K562 (cell line): ENCODE results near the gene TGFB1I1. TPM values are rescaled to one million over a fixed set of nuclear protein-coding genes. Genes with fewer than 3 reads are reported as not detected.

Experiments
- ATAC-seq: fragments of 200-7000 bp; cut with Tn5 transposase; 3 replicates; pipeline ENCODE4 v1.9.1; 2020; ENCODE audit warnings: moderate library complexity
- BruUV-seq: library from RNA; stranded (reverse); fragments of 400-500 nt; replicated peaks from 2 replicates; lab custom pipeline; 2021; lab: Mats Ljungman, UMichigan
- CTCF ChIA-PET: fragments of 300-600 bp; formaldehyde crosslinking; extraction: SDS; loops from one replicate; lab custom pipeline; 2021; ENCODE audit warnings: low intra/inter-chr PET ratio; lab: Yijun Ruan, JAX
- POLR2A ChIA-PET: fragments of 300-600, 350-650 bp; sonication (Branson Sonifier 250); formaldehyde crosslinking; extraction: SDS; loops from one replicate; lab custom pipeline; 2021; ENCODE audit warnings: antibody characterized with exemption, inconsistent platforms; lab: Yijun Ruan, JAX
- DNase-seq, 4 experiments: peaks; one replicate each; pipeline versions ENCODE4 v3.0.0 to v3.0.0-alpha.2; 2011 to 2018; ENCODE audit warnings: low spot score in 3 of 4, mixed read lengths in 3 of 4; ENCODE audit errors: extremely low read depth in 1 of 4
- FAIRE-seq: peaks from 2 replicates; lab custom pipeline; 2011; peaks lifted over from hg19 to GRCh38; lab: Jason Lieb, UNC
- H2AFZ ChIP-seq: 2 replicates; pipeline ENCODE4 v1.6.0; 2011; ENCODE audit warnings: low read depth, low read length, control low read depth, inconsistent platforms
- H3K27ac ChIP-seq: fragments of 200-600 bp; 3 replicates; pipeline ENCODE4 v1.8.0; 2011; ENCODE audit warnings: low read depth, mild to moderate bottlenecking, control low read depth, inconsistent platforms, low read length, moderate library complexity, mixed read lengths; ENCODE audit errors: extremely low read depth
- H3K27me3 ChIP-seq, 2 experiments: fragments of 300-600 bp in 1 of 2; 2 replicates in 1 of 2; 3 replicates in 1 of 2; pipeline versions ENCODE4 v1.6.0 to v1.8.0; 2011; ENCODE audit warnings: inconsistent platforms in 2 of 2, low read length in 2 of 2, mild to moderate bottlenecking in 1 of 2, mixed read lengths in 1 of 2, moderate library complexity in 1 of 2; ENCODE audit not compliant: control insufficient read depth in 2 of 2, insufficient read depth in 2 of 2
- H3K36me3 ChIP-seq: fragments of 300-600 bp; 3 replicates; pipeline ENCODE4 v1.8.0; 2011; ENCODE audit warnings: mild to moderate bottlenecking, low read length, inconsistent platforms; ENCODE audit not compliant: control insufficient read depth, insufficient read depth
- H3K4me1 ChIP-seq, 2 experiments: fragments of 200-600 bp in 1 of 2; replicated peaks in 1 of 2; 2 replicates in 1 of 2; 3 replicates in 1 of 2; pipeline versions ENCODE4 v1.5.1 to v1.8.0; 2011; ENCODE audit warnings: inconsistent platforms in 2 of 2, low read length in 2 of 2, mild to moderate bottlenecking in 1 of 2, mixed read lengths in 1 of 2, moderate library complexity in 1 of 2; ENCODE audit not compliant: control insufficient read depth in 2 of 2, insufficient read depth in 2 of 2
- H3K4me2 ChIP-seq: 2 replicates; pipeline ENCODE4 v1.6.1; 2011; ENCODE audit warnings: low read length, control low read depth, inconsistent platforms, mixed read lengths; ENCODE audit not compliant: insufficient read depth
- H3K4me3 ChIP-seq: fragments of 200-600 bp; sonication (generic), shearing (Covaris generic); 2 replicates; pipeline ENCODE4 v1.5.1; 2016; ENCODE audit warnings: control low read depth, inconsistent platforms
- H3K79me2 ChIP-seq: fragments of 200-600 bp; 3 replicates; pipeline ENCODE4 v1.8.0; 2011; ENCODE audit warnings: low read length, inconsistent platforms; ENCODE audit not compliant: control insufficient read depth, insufficient read depth
- H3K9ac ChIP-seq, 2 experiments: 2 replicates each; pipeline versions ENCODE4 v1.6.0 to v1.6.1; 2011; ENCODE audit warnings: low read depth in 2 of 2, low read length in 2 of 2, control low read depth in 1 of 2, inconsistent platforms in 1 of 2, mild to moderate bottlenecking in 1 of 2, mixed read lengths in 1 of 2; ENCODE audit not compliant: insufficient read depth in 1 of 2
- H3K9me1 ChIP-seq: one replicate; pipeline ENCODE4 v1.6.0; 2011; ENCODE audit warnings: inconsistent platforms, mild to moderate bottlenecking, low read length, moderate library complexity; ENCODE audit not compliant: control insufficient read depth, insufficient read depth
- H3K9me3 ChIP-seq: replicated peaks from 2 replicates; pipeline ENCODE4 v1.5.1; 2011; ENCODE audit warnings: low read depth, low read length, inconsistent platforms; ENCODE audit not compliant: control insufficient read depth, insufficient read depth
- H4K20me1 ChIP-seq: replicated peaks from 2 replicates; pipeline ENCODE4 v1.6.1; 2011; ENCODE audit warnings: low read length, inconsistent platforms, mixed read lengths; ENCODE audit not compliant: control insufficient read depth, insufficient read depth
- ARID4B ChIP-seq: sonication (generic); formaldehyde crosslinking; IDR thresholded peaks from 2 replicates; pipeline ENCODE4 v1.8.0; 2022; ENCODE audit warnings: mild to moderate bottlenecking, missing genetic modification reagents
- CBX1 ChIP-seq: sonication (generic); IDR thresholded peaks from 2 replicates; pipeline ENCODE4 v1.6.1; 2016; ENCODE audit warnings: antibody characterized with exemption, low read depth, mild to moderate bottlenecking
- RBBP5 ChIP-seq: fragments of 200-600 bp; sonication (generic); IDR thresholded peaks from 2 replicates; pipeline ENCODE4 v1.6.1; 2012; ENCODE audit warnings: borderline replicate concordance, mild to moderate bottlenecking, low read length, control low read depth, inconsistent platforms; ENCODE audit not compliant: insufficient read depth, poor library complexity, severe bottlenecking
- ZBTB17 ChIP-seq: fragments of 450-650 bp; formaldehyde crosslinking; IDR thresholded peaks from 2 replicates; pipeline ENCODE4 v1.4.0; 2020; ENCODE audit warnings: mild to moderate bottlenecking
- ZC3H11A ChIP-seq: IDR thresholded peaks from 2 replicates; pipeline ENCODE4 v1.6.1; 2012; ENCODE audit warnings: low read depth, low read length, improper control_type of control experiment
- ZNF146 ChIP-seq: IDR thresholded peaks from one replicate; pipeline ENCODE4 v1.6.1; 2018; ENCODE audit warnings: missing compliant biosample characterization; ENCODE audit not compliant: unreplicated experiment
- WGBS: fragments of 100-300 bp; shearing (Covaris generic); methylation state at CpG from one replicate; pipeline ENCODE4 v1.1.6; 2016; ENCODE audit warnings: low coverage, mixed read lengths; ENCODE audit not compliant: insufficient coverage; ENCODE audit errors: missing lambda C conversion rate; 5-methylcytosine and 5-hydroxymethylcytosine counted together
- in situ Hi-C: fragments of 300-500 bp; cut with MboI; formaldehyde crosslinking; loops from 4 replicates; pipeline ENCODE4 v1.15.0; 2018; ENCODE audit warnings: inconsistent platforms, mixed read lengths
- intact Hi-C: fragments of 100-400 bp; cut with micrococcal nuclease; formaldehyde crosslinking; loops from 2 replicates; pipeline ENCODE4 v1.14.2; 2022
- polyA plus RNA-seq, 8 experiments: library from polyadenylated mRNA; depleted of rRNA in 4 of 8; stranded (reverse) in 5 of 8; unstranded in 3 of 8; fragments of >200 nt; fragmentation: Nextera tagmentation in 2 of 8; fragmentation: Illumina TruSeq in 1 of 8; extraction: Ambion mirVana in 2 of 8; extraction: Trizol in 1 of 8; gene quantifications; 2 replicates each; pipeline versions ENCODE4 v1.2.1 to v1.2.3, GENCODE V29; 2011 to 2014; ENCODE audit warnings: inconsistent platforms in 1 of 8, missing spikeins in 1 of 8
- total RNA-seq, 7 experiments: library from RNA; depleted of rRNA in 6 of 7; stranded (reverse); fragments of >200 nt in 6 of 7; fragmentation: Illumina TruSeq in 2 of 7; extraction: Trizol in 2 of 7; gene quantifications; 2 replicates each; pipeline versions ENCODE4 v1.2.1 to v1.2.3, GENCODE V29; 2011 to 2021; ENCODE audit warnings: low replicate concordance in 1 of 7
- TF ChIP-seq, protein P1 (sequence below), 2 experiments: fragments of 150-350 bp in 1 of 2; IDR thresholded peaks; 2 replicates each; pipeline ENCODE4 v1.6.1; 2012 to 2016; ENCODE audit warnings: low read depth in 2 of 2, low read length in 2 of 2, mild to moderate bottlenecking in 1 of 2, moderate library complexity in 1 of 2
- TF ChIP-seq, protein P2 (sequence below), 2 experiments: fragments of 450-650 bp in 1 of 2; IDR thresholded peaks; 2 replicates each; pipeline ENCODE4 v1.6.1; 2011 to 2017; ENCODE audit warnings: low read depth in 2 of 2, antibody characterized with exemption in 1 of 2, borderline replicate concordance in 1 of 2, low read length in 1 of 2, mild to moderate bottlenecking in 1 of 2, mixed read lengths in 1 of 2; ENCODE audit not compliant: control insufficient read depth in 1 of 2

The TGFB1I1 gene
- total and polyA plus RNA-seq, 9 of the 15 experiments (the other 6 are each of a cell fraction or from before 2014, with no cell fraction given), result 0.04 to 0.91 (median 0.19) TPM

DNA sequence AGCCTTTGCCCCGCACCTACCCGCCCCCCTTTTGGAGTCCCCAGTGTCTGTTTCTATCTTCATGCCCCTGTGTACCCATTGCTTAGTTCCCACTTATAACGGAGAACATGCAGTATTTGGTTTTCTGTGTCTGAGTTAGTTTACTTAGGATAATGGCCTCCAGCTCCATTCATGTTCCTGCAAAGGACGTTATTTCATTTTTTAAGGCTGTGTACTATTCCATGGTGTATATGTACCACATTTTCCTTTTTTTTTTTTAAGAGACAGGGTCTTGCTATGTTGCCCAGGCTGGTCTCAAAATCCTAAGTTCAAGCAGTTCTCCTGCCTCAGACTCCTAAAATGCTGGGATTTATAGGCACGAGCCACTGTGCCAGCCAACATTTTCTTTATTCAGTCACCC is 4.1 kb upstream of the TGFB1I1 start:
- ChIA-PET CTCF (no interaction called here), POLR2A (interaction anchor here (0.6 to 3.5 kb wide), 3 partner anchors 8 to 345 kb away, joined by 3 to 15 read pairs (median 3); no protein-coding TSS in a partner anchor)
- H3K27me3 ChIP-seq, result no peaks in the 10 kb centered on the region
- no TSS peak for BruUV-seq
- no peaks in the 10 kb centered on the region for H4K20me1 ChIP-seq
- no peak for ATAC-seq
- H3K9ac ChIP-seq, result no peak overlapping the region
- H3K4me3 ChIP-seq, result no peak overlapping the region
- in situ Hi-C loops, result no loop called here
- H3K4me2 ChIP-seq, result no peak overlapping the region
- H3K79me2 ChIP-seq, result no peaks in the 10 kb centered on the region
- DNase-seq, result no peak
- peaks cover 0 to 27% of the 10 kb centered on the region in 2 experiments; a peak in 3 of 5 replicates for H3K4me1 ChIP-seq
- WGBS, result 73% methylated on average over 5 of the region's 5 CpGs
- no peak for FAIRE-seq
- intact Hi-C loops, result no loop called here
- H2AFZ ChIP-seq, result no peak overlapping the region
- no peaks in the 10 kb centered on the region for H3K9me1 ChIP-seq
- no peaks in the 10 kb centered on the region for H3K9me3 ChIP-seq
- H3K36me3 ChIP-seq, result peaks cover 33% of the 10 kb centered on the region; the same call in 2 of the 3 replicates
- H3K27ac ChIP-seq, result no peak overlapping the region
- TF ChIP-seq ZBTB17 (no peak), RBBP5 (no peak), ARID4B (CRISPR knock-in tag) (no peak), ZC3H11A (no peak), ZNF146 (CRISPR knock-in tag) (peak; percentile 68), CBX1 (no peak)
- TF ChIP-seq, protein P1, sequence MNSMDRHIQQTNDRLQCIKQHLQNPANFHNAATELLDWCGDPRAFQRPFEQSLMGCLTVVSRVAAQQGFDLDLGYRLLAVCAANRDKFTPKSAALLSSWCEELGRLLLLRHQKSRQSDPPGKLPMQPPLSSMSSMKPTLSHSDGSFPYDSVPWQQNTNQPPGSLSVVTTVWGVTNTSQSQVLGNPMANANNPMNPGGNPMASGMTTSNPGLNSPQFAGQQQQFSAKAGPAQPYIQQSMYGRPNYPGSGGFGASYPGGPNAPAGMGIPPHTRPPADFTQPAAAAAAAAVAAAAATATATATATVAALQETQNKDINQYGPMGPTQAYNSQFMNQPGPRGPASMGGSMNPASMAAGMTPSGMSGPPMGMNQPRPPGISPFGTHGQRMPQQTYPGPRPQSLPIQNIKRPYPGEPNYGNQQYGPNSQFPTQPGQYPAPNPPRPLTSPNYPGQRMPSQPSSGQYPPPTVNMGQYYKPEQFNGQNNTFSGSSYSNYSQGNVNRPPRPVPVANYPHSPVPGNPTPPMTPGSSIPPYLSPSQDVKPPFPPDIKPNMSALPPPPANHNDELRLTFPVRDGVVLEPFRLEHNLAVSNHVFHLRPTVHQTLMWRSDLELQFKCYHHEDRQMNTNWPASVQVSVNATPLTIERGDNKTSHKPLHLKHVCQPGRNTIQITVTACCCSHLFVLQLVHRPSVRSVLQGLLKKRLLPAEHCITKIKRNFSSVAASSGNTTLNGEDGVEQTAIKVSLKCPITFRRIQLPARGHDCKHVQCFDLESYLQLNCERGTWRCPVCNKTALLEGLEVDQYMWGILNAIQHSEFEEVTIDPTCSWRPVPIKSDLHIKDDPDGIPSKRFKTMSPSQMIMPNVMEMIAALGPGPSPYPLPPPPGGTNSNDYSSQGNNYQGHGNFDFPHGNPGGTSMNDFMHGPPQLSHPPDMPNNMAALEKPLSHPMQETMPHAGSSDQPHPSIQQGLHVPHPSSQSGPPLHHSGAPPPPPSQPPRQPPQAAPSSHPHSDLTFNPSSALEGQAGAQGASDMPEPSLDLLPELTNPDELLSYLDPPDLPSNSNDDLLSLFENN (IDR thresholded peaks at IDR 0.05; ENCODE audit: low read depth in 2 of 2, low read length in 2 of 2), result no peak
- TF ChIP-seq, protein P2, sequence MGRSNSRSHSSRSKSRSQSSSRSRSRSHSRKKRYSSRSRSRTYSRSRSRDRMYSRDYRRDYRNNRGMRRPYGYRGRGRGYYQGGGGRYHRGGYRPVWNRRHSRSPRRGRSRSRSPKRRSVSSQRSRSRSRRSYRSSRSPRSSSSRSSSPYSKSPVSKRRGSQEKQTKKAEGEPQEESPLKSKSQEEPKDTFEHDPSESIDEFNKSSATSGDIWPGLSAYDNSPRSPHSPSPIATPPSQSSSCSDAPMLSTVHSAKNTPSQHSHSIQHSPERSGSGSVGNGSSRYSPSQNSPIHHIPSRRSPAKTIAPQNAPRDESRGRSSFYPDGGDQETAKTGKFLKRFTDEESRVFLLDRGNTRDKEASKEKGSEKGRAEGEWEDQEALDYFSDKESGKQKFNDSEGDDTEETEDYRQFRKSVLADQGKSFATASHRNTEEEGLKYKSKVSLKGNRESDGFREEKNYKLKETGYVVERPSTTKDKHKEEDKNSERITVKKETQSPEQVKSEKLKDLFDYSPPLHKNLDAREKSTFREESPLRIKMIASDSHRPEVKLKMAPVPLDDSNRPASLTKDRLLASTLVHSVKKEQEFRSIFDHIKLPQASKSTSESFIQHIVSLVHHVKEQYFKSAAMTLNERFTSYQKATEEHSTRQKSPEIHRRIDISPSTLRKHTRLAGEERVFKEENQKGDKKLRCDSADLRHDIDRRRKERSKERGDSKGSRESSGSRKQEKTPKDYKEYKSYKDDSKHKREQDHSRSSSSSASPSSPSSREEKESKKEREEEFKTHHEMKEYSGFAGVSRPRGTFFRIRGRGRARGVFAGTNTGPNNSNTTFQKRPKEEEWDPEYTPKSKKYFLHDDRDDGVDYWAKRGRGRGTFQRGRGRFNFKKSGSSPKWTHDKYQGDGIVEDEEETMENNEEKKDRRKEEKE (IDR thresholded peaks at IDR 0.05; ENCODE audit: borderline replicate concordance in 1 of 2, control insufficient read depth in 1 of 2, low read depth in 2 of 2, low read length in 1 of 2), result no peak
